HepG2 (cell line): ENCODE results near the gene GAL3ST2.

ENCODE experiments used
- CTCF ChIP-seq: sonication (generic); formaldehyde crosslinking; IDR thresholded peaks from 2 replicates; pipeline ENCODE4 v1.5.0; 2020; ENCODE audit warnings: mild to moderate bottlenecking, missing genetic modification reagents, moderate library complexity
- NFE2L2 ChIP-seq: fragments of 150-350 bp; IDR thresholded peaks from 2 replicates; pipeline ENCODE4 v1.6.1; 2014; ENCODE audit warnings: low read length
- NFIC ChIP-seq: IDR thresholded peaks from 2 replicates; pipeline ENCODE4 v1.6.1; 2012; ENCODE audit warnings: mild to moderate bottlenecking, low read length, inconsistent platforms
- TAF15 ChIP-seq: fragments of 200-400 bp; formaldehyde crosslinking; IDR thresholded peaks from one replicate; pipeline ENCODE4 v1.6.1; 2018; ENCODE audit warnings: mild to moderate bottlenecking, low read depth, low read length; ENCODE audit not compliant: poor library complexity, severe bottlenecking
- ZBTB34 ChIP-seq: sonication (generic); formaldehyde crosslinking; IDR thresholded peaks from 2 replicates; pipeline ENCODE4 v1.8.0; 2022; ENCODE audit warnings: mild to moderate bottlenecking, missing genetic modification reagents
- ZNF784 ChIP-seq: sonication (generic); formaldehyde crosslinking; IDR thresholded peaks from 2 replicates; pipeline ENCODE4 v1.5.1; 2020; ENCODE audit warnings: missing genetic modification reagents, mild to moderate bottlenecking, borderline replicate concordance
- ZNF792 ChIP-seq: IDR thresholded peaks from 2 replicates; pipeline ENCODE4 v1.6.1; 2016

DNA sequence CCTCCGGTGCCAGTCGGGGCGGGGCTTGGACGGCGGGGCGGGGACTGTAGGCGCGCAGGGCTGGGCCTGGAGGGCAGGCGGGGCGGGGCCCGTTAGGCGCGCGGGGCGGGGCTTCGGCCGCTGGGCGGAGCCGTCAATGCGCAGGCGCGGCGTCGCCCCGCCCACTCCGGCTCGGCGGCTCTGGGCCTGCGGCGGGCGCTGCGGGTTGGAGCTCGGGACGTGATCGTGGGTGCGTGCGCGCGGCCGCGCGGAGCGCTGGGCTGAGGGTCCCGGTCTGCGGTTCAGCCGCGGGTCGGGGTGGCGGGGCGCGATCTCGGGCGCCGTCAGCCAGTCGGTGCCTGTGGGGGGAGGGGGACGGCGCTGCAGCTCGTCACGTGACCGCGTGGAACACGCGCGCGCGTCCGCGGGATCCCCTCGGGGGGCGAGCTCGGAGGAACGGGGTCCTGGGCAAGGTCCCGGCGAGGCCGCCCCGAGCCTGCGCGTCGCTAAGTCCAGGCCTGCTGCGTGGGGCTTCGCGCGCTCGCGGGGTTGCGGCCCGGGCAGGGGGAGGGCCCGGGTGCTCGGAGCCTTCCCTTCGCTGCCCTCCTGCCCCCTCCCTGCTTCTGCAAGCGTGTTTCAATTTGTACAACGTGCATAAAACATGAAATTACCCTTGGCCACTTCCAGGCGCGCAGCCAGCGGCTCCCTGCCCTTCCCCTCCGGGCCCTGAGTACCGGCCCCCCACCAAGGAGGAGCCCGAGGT lies 42.0 kb upstream of the GAL3ST2 start, which contains the start of gene D2HGDH:
- TF ChIP-seq ZBTB34 (no peak), ZNF784 (no peak; the same call in 1 of the 2 replicates), NFE2L2 (no peak), NFIC (no peak), CTCF (CRISPR knock-in tag) (no peak), ZNF792 (CRISPR knock-in tag) (no peak; the same call in none of the 2 replicates), TAF15 (no peak)
